K562 (cell line): ENCODE measurements around the gene CD46. TPM values are rescaled to one million over a fixed set of nuclear protein-coding genes. Genes with fewer than 3 reads are reported as not detected.

Experiments
- CCAR2 ChIP-seq: fragments of 200-400 bp; formaldehyde crosslinking; IDR thresholded peaks from 2 replicates; pipeline ENCODE4 v1.6.1; 2017; ENCODE audit warnings: mild to moderate bottlenecking, low read depth, low read length
- CREB3 ChIP-seq: fragments of 450-650 bp; conservative IDR thresholded peaks from 2 replicates; pipeline ENCODE4 v1.6.1; 2016; ENCODE audit warnings: missing genetic modification characterization, low read depth, mild to moderate bottlenecking, missing compliant biosample characterization, moderate library complexity
- CTBP1 ChIP-seq: fragments of 450-650 bp; IDR thresholded peaks from 2 replicates; pipeline ENCODE4 v1.6.1; 2016; ENCODE audit warnings: borderline replicate concordance
- FIP1L1 ChIP-seq: fragments of 200-400 bp; formaldehyde crosslinking; IDR thresholded peaks from 2 replicates; pipeline ENCODE4 v1.6.1; 2018; ENCODE audit warnings: mild to moderate bottlenecking, low read depth, low read length; ENCODE audit not compliant: poor library complexity, severe bottlenecking
- HDAC2 ChIP-seq: fragments of 450-650 bp; IDR thresholded peaks from 2 replicates; pipeline ENCODE4 v1.6.1; 2016; ENCODE audit warnings: mild to moderate bottlenecking
- IRF1 ChIP-seq: sonication (generic); formaldehyde crosslinking; IDR thresholded peaks from 2 replicates; pipeline ENCODE4 v1.8.0; 2022; ENCODE audit warnings: missing genetic modification reagents, mild to moderate bottlenecking, borderline replicate concordance
- KAT8 ChIP-seq: fragments of 450-650 bp; IDR thresholded peaks from 2 replicates; pipeline ENCODE4 v1.6.1; 2016; ENCODE audit warnings: low read depth, mild to moderate bottlenecking
- NCOA6 ChIP-seq: fragments of 450-650 bp; IDR thresholded peaks from 2 replicates; pipeline ENCODE4 v1.6.1; 2017; ENCODE audit warnings: mild to moderate bottlenecking
- NELFE ChIP-seq: IDR thresholded peaks from 2 replicates; pipeline ENCODE4 v1.6.1; 2011; ENCODE audit warnings: mild to moderate bottlenecking; ENCODE audit not compliant: insufficient read depth, insufficient read length
- NONO ChIP-seq, 2 experiments: fragments of 200-400 bp in 1 of 2; fragments of 450-650 bp in 1 of 2; formaldehyde crosslinking in 1 of 2; IDR thresholded peaks; 2 replicates each; pipeline ENCODE4 v1.6.1; 2017; ENCODE audit warnings: low read depth in 2 of 2, mild to moderate bottlenecking in 2 of 2, moderate library complexity in 2 of 2, low read length in 1 of 2
- POLR2A ChIP-seq: fragments of 450-650 bp; conservative IDR thresholded peaks from 2 replicates; pipeline ENCODE4 v1.6.1; 2016
- POU5F1 ChIP-seq: fragments of 150-350 bp; IDR thresholded peaks from 2 replicates; pipeline ENCODE4 v1.6.1; 2014; ENCODE audit warnings: borderline replicate concordance, low read length, low read depth, mild to moderate bottlenecking; ENCODE audit not compliant: partially characterized antibody
- PURB ChIP-seq: sonication (generic); formaldehyde crosslinking; IDR thresholded peaks from 2 replicates; pipeline ENCODE4 v1.9.0; 2021; ENCODE audit warnings: low read depth, mild to moderate bottlenecking, missing genetic modification reagents
- RFX5 ChIP-seq: IDR thresholded peaks from 2 replicates; pipeline ENCODE4 v1.6.1; 2011; ENCODE audit warnings: low read depth, mild to moderate bottlenecking, improper control_type of control experiment, low read length
- SMARCE1 ChIP-seq: fragments of 450-650 bp; IDR thresholded peaks from 2 replicates; pipeline ENCODE4 v1.7.1; 2016; ENCODE audit warnings: mild to moderate bottlenecking
- SP2 ChIP-seq: IDR thresholded peaks from 2 replicates; pipeline ENCODE4 v1.6.1; 2011; ENCODE audit warnings: mild to moderate bottlenecking, low read depth, low read length, moderate library complexity; ENCODE audit not compliant: poor library complexity, severe bottlenecking; ENCODE audit errors: extremely low read depth
- SRSF7 ChIP-seq: fragments of 200-400 bp; formaldehyde crosslinking; optimal IDR thresholded peaks from 2 replicates; pipeline ENCODE3; 2017; ENCODE audit warnings: mild to moderate bottlenecking, low read depth, low read length
- ZBTB1 ChIP-seq: sonication (generic); formaldehyde crosslinking; IDR thresholded peaks from 2 replicates; pipeline ENCODE4 v1.8.1; 2023; ENCODE audit warnings: missing genetic modification reagents, low read depth, mild to moderate bottlenecking, borderline replicate concordance
- ZBTB34 ChIP-seq: fragments of 250-450 bp; sonication (Bioruptor Pico); IDR thresholded peaks from 2 replicates; pipeline ENCODE4 v1.8.0; 2021; ENCODE audit warnings: mild to moderate bottlenecking, moderate library complexity
- ZC3H4 ChIP-seq: sonication (generic); formaldehyde crosslinking; IDR thresholded peaks from 2 replicates; pipeline ENCODE4 v1.9.0; 2021; ENCODE audit warnings: missing genetic modification reagents, borderline replicate concordance
- ZKSCAN3 ChIP-seq: fragments of 250-450 bp; sonication (Bioruptor Pico); IDR thresholded peaks from 2 replicates; pipeline ENCODE4 v1.4.0; 2020
- ZNF124 ChIP-seq: sonication (generic); formaldehyde crosslinking; IDR thresholded peaks from 2 replicates; pipeline ENCODE4 v1.8.1; 2022; ENCODE audit warnings: missing genetic modification reagents
- ZNF217 ChIP-seq: sonication (generic); formaldehyde crosslinking; IDR thresholded peaks from 2 replicates; pipeline ENCODE4 v1.8.0; 2022; ENCODE audit warnings: mild to moderate bottlenecking, missing genetic modification reagents
- ZNF24 ChIP-seq: fragments of 450-650 bp; IDR thresholded peaks from 2 replicates; pipeline ENCODE4 v1.6.1; 2016
- ZNF668 ChIP-seq: fragments of 250-450 bp; sonication (Bioruptor Pico); IDR thresholded peaks from 2 replicates; pipeline ENCODE4 v1.8.0; 2022; ENCODE audit warnings: mild to moderate bottlenecking, inconsistent platforms
- polyA plus RNA-seq, 8 experiments: library from polyadenylated mRNA; depleted of rRNA in 4 of 8; stranded (reverse) in 5 of 8; unstranded in 3 of 8; fragments of >200 nt; fragmentation: Nextera tagmentation in 2 of 8; fragmentation: Illumina TruSeq in 1 of 8; extraction: Ambion mirVana in 2 of 8; extraction: Trizol in 1 of 8; gene quantifications; 2 replicates each; pipeline versions ENCODE4 v1.2.1 to v1.2.3, GENCODE V29; 2011 to 2014; ENCODE audit warnings: inconsistent platforms in 1 of 8, missing spikeins in 1 of 8
- total RNA-seq, 7 experiments: library from RNA; depleted of rRNA in 6 of 7; stranded (reverse); fragments of >200 nt in 6 of 7; fragmentation: Illumina TruSeq in 2 of 7; extraction: Trizol in 2 of 7; gene quantifications; 2 replicates each; pipeline versions ENCODE4 v1.2.1 to v1.2.3, GENCODE V29; 2011 to 2021; ENCODE audit warnings: low replicate concordance in 1 of 7
- TF ChIP-seq, protein P1 (sequence below), 3 experiments: IDR thresholded peaks in 2 of 3; conservative IDR thresholded peaks in 1 of 3; 2 replicates each; pipeline ENCODE4 v1.5.1; 2011 to 2012; ENCODE audit warnings: low read length in 3 of 3, mild to moderate bottlenecking in 3 of 3, control low read depth in 2 of 3, improper control_type of control experiment in 1 of 3, inconsistent platforms in 1 of 3, low read depth in 1 of 3, mixed read lengths in 1 of 3, moderate library complexity in 1 of 3; ENCODE audit not compliant: insufficient read depth in 2 of 3

CD46 gene
- total and polyA plus RNA-seq, 9 of the 15 experiments (the other 6 are each of a cell fraction or from before 2014, with no cell fraction given) = 87.9 to 374 (median 156) TPM

DNA sequence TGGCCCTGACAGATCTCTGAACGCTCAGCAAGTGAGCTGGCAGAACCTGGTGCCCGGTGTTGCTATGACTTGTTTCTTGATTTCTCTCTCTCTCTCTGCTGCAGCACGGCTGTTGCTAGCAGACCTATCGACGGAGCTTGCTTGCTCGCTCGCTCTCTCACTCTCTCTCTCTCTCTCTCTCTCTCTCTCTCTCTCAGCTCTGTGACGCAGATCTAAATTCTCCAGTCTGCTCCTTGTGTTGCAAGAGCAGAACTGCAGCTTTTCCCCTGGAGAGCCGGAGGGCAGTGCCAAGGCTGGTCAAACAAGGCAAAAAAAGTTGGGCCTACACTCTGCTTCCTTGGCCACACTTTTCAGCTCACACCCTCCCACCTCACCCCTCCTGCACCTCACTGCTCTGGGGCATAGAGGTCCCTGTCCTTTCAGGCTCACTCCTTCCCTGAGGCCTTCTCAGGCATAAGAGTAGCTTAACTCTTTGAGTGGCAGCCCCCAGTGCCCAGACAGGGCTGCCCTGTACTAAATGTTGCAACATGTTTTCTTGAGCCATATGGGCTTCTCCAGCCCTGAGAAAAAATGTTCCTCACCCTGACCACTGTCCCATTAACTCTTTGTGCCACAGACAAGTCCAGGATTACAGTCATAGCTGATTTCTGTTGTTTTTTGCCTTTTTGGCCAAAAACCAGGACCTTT lies 72.2 kb downstream of the CD46 start (continued):
- no peak; the same call in 1 of the 2 replicates for TF ChIP-seq ZBTB34 (CRISPR knock-in tag)
- TF ChIP-seq CCAR2 = no peak
- TF ChIP-seq ZNF668 = peak; percentile 56; the same call in 1 of the 2 replicates
- TF ChIP-seq FIP1L1 = no peak
- no peak for TF ChIP-seq ZKSCAN3 (CRISPR knock-in tag)
- TF ChIP-seq HDAC2 = no peak
- TF ChIP-seq ZC3H4 (CRISPR knock-in tag) = no peak
- no peak for TF ChIP-seq ZNF217 (CRISPR knock-in tag)
- no peak for TF ChIP-seq NONO (IDR thresholded peaks at IDR 0.05; ENCODE audit: low read depth in 2 of 2, low read length in 1 of 2)
- no peak for TF ChIP-seq RFX5
- TF ChIP-seq POU5F1 = no peak
- TF ChIP-seq ZNF124 (CRISPR knock-in tag) = no peak
- no peak for TF ChIP-seq IRF1 (CRISPR knock-in tag)
- TF ChIP-seq NELFE = no peak
- TF ChIP-seq PURB (CRISPR knock-in tag) = no peak
- TF ChIP-seq, protein P1, sequence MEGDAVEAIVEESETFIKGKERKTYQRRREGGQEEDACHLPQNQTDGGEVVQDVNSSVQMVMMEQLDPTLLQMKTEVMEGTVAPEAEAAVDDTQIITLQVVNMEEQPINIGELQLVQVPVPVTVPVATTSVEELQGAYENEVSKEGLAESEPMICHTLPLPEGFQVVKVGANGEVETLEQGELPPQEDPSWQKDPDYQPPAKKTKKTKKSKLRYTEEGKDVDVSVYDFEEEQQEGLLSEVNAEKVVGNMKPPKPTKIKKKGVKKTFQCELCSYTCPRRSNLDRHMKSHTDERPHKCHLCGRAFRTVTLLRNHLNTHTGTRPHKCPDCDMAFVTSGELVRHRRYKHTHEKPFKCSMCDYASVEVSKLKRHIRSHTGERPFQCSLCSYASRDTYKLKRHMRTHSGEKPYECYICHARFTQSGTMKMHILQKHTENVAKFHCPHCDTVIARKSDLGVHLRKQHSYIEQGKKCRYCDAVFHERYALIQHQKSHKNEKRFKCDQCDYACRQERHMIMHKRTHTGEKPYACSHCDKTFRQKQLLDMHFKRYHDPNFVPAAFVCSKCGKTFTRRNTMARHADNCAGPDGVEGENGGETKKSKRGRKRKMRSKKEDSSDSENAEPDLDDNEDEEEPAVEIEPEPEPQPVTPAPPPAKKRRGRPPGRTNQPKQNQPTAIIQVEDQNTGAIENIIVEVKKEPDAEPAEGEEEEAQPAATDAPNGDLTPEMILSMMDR (IDR thresholded peaks at IDR 0.05 in 2 of 3, conservative IDR thresholded peaks at IDR 0.05 in 1 of 3; ENCODE audit: insufficient read depth in 2 of 3, low read depth in 1 of 3, low read length in 3 of 3) = peak; percentile 25 to 54 (median 40); a peak in 4 of 6 replicates
- no peak for TF ChIP-seq ZNF24
- 0 out of 2 replicates have a peak, but pooled peaks have one; percentile 4 for TF ChIP-seq CTBP1
- TF ChIP-seq SP2 = no peak
- TF ChIP-seq NCOA6 = no peak
- no peak for TF ChIP-seq SMARCE1
- no peak for TF ChIP-seq ZBTB1
- no peak for TF ChIP-seq KAT8
- TF ChIP-seq POLR2A = no peak
- TF ChIP-seq CREB3 = peak; percentile 70
- no peak for TF ChIP-seq SRSF7
